Measurements from ENCODE around the gene AATK.

The AATK gene

DNA sequence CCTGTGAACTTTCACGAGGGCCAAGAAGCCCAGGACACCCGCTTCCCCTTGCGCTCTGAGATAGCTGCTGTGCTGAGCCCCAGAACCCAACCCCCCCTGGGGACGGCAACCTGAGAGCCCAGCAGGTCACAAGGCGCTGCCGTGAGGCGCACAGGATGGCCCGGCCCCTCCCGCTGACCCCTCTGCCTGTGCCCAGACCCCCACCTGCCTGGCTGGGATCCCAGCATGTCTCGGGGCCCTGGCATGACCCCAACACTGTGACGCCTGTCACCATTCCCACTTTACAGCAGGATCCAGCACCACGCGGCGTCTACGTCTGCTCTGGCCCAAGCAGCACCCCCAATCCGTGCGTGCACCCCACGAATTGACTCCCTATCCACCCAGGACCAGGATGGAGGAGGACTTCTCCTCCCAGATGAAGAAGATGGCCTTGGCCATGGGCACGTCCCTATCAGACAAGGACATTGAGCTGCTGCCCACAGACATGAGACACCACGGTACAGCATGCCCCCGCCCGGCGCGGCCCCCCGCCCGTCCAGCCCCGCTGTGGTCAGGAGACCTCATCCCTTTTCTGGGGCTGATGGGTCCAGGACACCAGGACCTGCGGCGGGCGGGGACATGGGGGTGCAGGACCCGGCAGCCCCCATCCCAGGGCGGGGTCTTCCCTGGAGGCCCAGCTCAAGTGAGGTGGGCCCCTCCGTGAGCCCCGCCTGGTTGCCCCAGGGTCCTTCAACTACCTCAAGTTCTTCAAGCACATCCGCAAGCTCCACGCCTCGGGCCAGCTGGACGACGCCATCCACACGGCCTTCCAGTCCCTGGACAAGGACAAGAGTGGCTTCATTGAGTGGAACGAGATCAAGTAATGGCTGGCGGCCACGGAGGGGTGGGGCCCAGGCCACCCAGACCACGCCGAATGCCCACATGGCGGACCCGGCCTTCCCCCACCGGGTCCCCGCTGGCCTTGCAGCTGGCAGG is 15.1 kb upstream of the AATK start:
- no peak for DNase-seq

DNA sequence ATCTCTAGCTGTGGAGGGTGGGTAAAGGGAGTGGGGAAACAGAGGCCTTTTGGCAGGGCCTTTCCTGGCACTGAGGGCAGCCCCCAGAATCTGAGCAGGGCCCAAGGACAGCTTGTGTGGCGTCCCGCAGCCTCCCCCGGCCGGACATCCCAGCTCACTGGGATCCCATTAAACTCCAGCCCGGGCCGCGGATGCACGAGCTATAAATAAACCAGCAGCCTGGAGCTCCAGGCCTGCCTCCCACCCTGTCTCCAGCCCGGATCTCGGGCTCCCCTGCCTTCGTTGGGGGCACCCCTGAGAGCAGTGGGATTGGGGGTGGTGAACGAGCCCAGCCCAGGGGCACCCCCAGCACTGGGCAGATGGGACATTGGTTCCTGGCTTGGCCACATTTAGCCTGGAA is 13.8 kb upstream of the AATK start:
- no peak for DNase-seq

DNA sequence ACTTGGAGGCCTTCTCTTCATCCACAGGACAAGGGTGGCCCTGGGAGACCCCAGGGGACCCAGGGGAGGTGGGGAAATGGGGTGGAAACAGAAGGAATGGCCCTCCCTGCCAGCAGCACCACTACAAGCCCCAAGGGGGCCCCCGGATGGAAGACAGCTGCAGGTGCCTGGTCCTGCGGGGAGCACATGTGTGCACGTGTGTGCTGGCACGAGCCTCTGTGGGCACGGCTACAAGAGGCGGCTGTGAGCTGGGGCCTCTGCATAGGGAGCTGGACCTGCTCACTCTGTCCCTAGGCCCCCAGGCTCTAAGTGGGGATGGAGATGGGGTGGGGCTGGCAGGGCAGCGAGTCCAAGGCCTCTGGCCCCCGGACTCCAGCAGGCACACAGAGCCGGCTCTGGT is 13.2 kb upstream of the AATK start:
- DNase-seq: no peak

- no peak for DNase-seq
Measured at GRCh38 chr17:81178136-81179091, 12.4 kb upstream of the AATK start.

- no peak for DNase-seq
Measured at GRCh38 chr17:81176666-81177065, 10.6 kb upstream of the AATK start.

- no peak for DNase-seq
Measured at GRCh38 chr17:81173762-81174155, 7.7 kb upstream of the AATK start.

- no peak for DNase-seq
Measured at GRCh38 chr17:81173052-81173761, 7.2 kb upstream of the AATK start.

GRCh38 chr17:81171941-81172340 is 5.9 kb upstream of the AATK start:
- DNase-seq: no peak

- DNase-seq: no peak
Measured at GRCh38 chr17:81170727-81171494, 4.9 kb upstream of the AATK start.

DNA sequence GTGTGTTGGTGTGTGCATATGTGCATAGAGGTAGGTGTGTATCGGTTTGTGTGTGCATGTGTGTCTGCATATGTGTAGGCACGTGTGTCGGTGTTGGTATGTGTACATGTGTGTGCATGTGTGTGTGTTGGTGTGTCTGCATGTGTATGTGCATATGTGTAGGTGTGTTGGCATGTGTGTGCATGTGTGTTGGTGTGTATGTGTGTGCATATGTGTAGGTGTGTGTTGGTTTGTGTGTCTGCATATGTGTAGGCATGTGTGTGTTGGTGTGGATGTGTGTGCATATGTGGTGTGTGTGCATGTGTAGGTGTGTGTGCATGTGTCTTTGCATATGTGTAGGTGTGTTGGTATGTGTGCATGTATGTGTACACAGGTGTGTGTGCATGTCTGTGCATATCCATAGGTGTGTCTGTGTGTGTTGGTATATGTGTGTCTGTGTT is 3.9 kb upstream of the AATK start:
- no peak for DNase-seq

- no peak for DNase-seq
Measured at GRCh38 chr17:81167638-81168037, 1.6 kb upstream of the AATK start.

DNA sequence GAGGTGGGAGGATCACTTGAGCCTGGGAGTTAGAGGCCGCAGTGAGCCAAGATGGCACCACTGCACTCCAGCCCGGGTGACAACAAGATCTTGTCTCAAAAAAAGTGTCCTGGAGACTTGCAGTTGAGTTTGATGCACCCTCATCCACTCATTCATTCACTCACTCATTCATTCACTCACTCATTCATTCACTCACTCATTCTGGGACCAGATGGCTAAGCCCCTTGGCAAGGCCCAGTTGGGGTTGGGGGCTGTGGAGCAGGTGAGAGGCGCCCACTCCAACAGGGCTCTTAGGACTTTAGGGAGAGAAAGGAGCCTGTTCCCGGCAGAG is 1.1 kb upstream of the AATK start:
- no peak for DNase-seq

GRCh38 chr17:81165246-81166032 is 582 bp downstream of the AATK start, which contains the start of gene PVALEF:
PVALEF (plus strand) TSS chr17:81165507; CDS start chr17:81181227, 15,720 bp downstream.
- DNase-seq: peak; percentile 80

- peak; percentile 59 for DNase-seq
Measured at GRCh38 chr17:81164371-81165245, 1.4 kb downstream of the AATK start.

DNA sequence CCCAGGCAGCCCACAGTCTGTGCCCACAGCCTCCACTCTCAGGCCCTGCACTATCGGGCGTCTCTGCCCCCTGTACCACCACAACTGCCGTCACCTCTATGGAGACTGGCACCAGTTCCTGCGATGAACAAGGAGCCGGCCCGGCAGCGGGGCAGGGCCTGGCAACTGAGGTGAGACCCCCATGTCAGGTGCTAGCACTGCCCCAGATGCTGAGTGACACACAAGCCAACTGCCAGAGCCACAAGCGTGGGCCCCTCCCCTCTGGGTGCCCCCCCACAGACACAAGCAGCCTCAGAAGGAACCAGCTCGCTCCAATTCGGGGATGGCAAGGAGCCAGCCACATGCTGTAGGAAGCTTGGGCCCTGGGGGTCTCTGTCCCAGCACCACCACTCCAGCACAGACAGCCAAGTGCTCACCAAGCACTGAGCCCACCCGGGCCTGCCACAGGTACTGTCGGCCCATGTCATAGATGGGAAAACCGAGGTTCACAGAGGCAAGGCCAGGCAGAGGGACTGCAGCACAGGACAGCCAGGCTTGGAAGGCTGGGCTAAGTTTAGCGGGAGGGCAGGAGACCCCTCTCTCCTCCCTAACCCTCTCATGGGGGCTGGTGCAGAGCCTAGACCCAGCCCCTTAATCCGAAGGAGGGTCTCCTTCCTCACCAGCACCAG is 2.2 kb downstream of the AATK start:
- DNase-seq: no peak

DNA sequence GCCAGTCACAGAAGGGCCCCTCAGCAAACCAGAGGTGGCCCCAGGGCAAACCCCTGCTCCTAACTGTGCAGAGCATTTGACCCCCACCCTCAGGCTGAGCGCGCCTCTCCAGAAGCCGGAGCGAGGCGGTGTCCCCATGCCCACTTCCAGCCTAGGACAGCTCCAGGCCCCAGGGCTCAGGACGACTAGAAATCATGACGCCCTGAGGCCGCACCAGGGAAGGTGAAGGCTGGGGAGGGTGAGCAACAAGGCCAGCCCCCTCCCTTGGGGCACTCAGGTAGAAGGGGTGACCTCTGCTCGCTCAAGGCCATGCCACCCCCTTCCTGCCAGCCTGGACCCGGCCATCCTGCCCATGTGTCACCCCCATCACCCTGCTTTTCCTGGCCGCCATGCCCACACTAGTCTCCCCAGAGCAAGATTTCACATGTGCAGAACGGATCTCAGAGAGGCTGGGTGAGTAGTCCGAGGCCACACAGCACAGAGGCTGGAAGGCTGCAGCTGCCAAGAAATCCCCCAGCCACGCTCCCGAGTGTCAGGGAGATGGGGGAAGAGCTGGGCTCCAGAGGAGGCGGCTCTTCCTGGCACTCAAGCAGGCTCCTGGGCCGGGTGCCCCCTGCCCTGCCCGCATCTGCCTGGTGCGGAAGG is 2.8 kb downstream of the AATK start:
- DNase-seq: no peak

DNA sequence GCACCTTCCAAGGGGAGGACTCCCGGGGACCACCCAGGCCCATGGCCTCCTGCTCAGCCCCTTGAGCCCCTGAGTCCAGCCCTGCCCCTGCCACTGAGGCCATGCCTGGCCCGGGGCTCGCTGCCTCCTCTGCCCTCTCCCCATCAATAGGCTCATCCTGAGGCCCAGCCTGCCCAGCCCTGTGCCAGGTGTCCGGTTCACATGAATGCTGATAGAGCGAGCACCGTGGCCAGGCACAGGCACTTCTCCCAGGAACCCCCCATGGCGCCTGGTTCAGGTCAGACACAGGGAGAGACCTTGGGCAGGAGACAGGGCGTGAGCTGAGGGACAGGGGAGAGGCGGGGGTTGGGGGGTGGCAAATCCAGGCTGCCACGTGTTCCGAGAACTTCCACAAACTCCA is 3.5 kb downstream of the AATK start:
- DNase-seq: no peak

DNA sequence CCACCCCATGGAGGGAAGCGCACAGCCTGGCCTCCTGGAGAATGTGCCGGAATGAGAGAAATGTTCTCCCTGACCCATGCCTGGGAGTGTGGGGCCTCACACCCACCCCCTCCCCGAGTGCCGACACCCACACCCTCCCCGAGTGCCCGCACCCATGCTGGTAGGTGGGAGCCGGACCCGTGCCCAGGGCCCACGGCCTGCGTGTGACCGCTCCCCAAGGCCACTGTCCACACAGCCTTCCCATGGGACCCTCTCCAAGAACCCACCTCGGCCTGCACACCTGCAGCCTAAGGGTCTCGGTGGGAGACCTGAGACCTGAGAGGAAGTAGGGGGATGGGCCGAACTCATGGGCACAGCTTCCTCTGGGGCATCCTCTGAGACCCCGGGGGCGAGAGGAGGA is 4.0 kb downstream of the AATK start:
- no peak for DNase-seq

GRCh38 chr17:81161536-81161935 is 4.5 kb downstream of the AATK start:
- DNase-seq: no peak
